Thyroid gland (tissue), 4 donors: ENCODE measurements around the gene CAMK1D.

Experiments
- POLR2A ChIP-seq, 2 donors: fragments of 450-650 bp; IDR thresholded peaks; one replicate each; pipeline ENCODE4 v1.6.1; 2017; ENCODE audit warnings: antibody characterized with exemption in 2 of 2, mild to moderate bottlenecking in 2 of 2, moderate library complexity in 1 of 2
- TF ChIP-seq, protein P1 (sequence below), 6 experiments: fragments of 200-600 bp in 3 of 6; fragments of 450-650 bp in 3 of 6; sonication (generic) in 3 of 6; IDR thresholded peaks; one replicate each; pipeline ENCODE4 v1.5.1; 2016 to 2019; ENCODE audit warnings: antibody characterized with exemption in 6 of 6, mild to moderate bottlenecking in 2 of 6, inconsistent platforms in 1 of 6, moderate library complexity in 1 of 6

DNA sequence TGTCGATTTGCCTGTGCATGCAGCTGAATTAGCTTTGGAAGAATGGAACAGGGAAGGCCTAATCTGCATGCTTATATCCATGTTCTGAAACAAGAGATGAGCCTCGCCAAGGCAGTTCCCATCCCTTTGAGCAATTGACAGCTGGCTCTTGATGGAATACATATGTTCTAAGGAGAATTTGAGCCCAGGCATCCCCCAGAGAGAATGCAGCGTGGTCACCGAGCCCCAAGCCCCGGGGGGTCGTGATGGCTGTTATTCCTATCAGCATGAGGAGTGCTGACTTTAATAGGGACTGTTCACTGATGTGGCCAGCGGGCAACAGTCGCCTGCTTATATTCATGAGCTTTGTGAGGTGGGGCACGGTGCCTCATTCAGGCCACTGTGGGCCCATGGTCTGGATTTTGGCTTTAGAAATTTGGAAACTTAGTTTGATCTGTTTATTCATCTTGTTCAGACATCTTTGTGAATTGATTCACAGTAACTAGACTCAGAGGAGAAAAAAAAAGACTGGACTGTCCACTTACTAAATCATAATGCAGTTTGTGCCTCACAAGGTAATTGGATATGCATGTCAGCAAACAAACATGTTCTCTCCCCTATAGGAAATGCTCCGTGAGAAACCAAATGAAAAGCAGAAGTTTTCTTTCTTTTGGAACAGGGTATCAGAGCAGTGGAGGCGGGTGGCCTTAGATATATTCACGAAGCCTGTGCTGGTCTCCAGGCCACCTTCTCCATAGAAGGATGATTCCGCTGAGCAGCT lies 447.2 kb downstream of the CAMK1D start:
- TF ChIP-seq, protein P1, sequence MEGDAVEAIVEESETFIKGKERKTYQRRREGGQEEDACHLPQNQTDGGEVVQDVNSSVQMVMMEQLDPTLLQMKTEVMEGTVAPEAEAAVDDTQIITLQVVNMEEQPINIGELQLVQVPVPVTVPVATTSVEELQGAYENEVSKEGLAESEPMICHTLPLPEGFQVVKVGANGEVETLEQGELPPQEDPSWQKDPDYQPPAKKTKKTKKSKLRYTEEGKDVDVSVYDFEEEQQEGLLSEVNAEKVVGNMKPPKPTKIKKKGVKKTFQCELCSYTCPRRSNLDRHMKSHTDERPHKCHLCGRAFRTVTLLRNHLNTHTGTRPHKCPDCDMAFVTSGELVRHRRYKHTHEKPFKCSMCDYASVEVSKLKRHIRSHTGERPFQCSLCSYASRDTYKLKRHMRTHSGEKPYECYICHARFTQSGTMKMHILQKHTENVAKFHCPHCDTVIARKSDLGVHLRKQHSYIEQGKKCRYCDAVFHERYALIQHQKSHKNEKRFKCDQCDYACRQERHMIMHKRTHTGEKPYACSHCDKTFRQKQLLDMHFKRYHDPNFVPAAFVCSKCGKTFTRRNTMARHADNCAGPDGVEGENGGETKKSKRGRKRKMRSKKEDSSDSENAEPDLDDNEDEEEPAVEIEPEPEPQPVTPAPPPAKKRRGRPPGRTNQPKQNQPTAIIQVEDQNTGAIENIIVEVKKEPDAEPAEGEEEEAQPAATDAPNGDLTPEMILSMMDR (IDR thresholded peaks at IDR 0.05) = no peak
- no peak for TF ChIP-seq POLR2A (IDR thresholded peaks at IDR 0.05)
